T-helper 2 cell treated with Interferon-gamma antibody and Interleukin-4, amounts not matched to agents 5 μg/mL and 100 μg/mL, for 36 hours (primary cell): ENCODE results near the gene THSD7B.

Experiments used
- DNase-seq: peaks from one replicate; pipeline ENCODE4 v3.0.0; 2021; ENCODE audit warnings: low spot score
- H3K27ac Mint-ChIP-seq: one replicate; pipeline ENCODE4 v1.8.0; 2021; ENCODE audit warnings: mild to moderate bottlenecking, mixed read lengths
- H3K27me3 Mint-ChIP-seq: one replicate; pipeline ENCODE4 v1.8.0; 2021; ENCODE audit warnings: low read depth, mixed read lengths
- H3K36me3 Mint-ChIP-seq: one replicate; pipeline ENCODE4 v1.8.0; 2021; ENCODE audit warnings: low read depth, mixed read lengths
- H3K4me1 Mint-ChIP-seq: one replicate; pipeline ENCODE4 v1.8.0; 2021; ENCODE audit warnings: low read depth, mixed read lengths
- H3K4me3 Mint-ChIP-seq: one replicate; pipeline ENCODE4 v1.8.0; 2022; ENCODE audit warnings: mild to moderate bottlenecking, moderate library complexity, mixed read lengths
- H3K9me3 Mint-ChIP-seq: one replicate; pipeline ENCODE4 v1.8.0; 2021; ENCODE audit warnings: mixed read lengths

THSD7B gene

GRCh38 chr2:137387044-137387443 is 621.7 kb downstream of the THSD7B start:
- Mint-ChIP-seq H3K4me3 (no peak overlapping the region), H3K9me3 (peaks cover 18% of the 10 kb centered on the region), H3K4me1 (no peaks in the 10 kb centered on the region), H3K27ac (no peak overlapping the region), H3K27me3 (no peaks in the 10 kb centered on the region), H3K36me3 (no peaks in the 10 kb centered on the region)
- DNase-seq, result no peak

GRCh38 chr2:137405496-137405895 is 640.2 kb downstream of the THSD7B start:
- H3K4me1 Mint-ChIP-seq, result no peaks in the 10 kb centered on the region
- H3K9me3 Mint-ChIP-seq, result peaks cover 5% of the 10 kb centered on the region
- H3K4me3 Mint-ChIP-seq, result no peak overlapping the region
- no peak overlapping the region for H3K27ac Mint-ChIP-seq
- DNase-seq, result no peak
- no peaks in the 10 kb centered on the region for H3K27me3 Mint-ChIP-seq
- H3K36me3 Mint-ChIP-seq, result no peaks in the 10 kb centered on the region

GRCh38 chr2:137411585-137411984 is 646.2 kb downstream of the THSD7B start:
- no peak for DNase-seq
- no peaks in the 10 kb centered on the region for H3K4me1 Mint-ChIP-seq
- H3K27me3 Mint-ChIP-seq, result no peaks in the 10 kb centered on the region
- no peak overlapping the region for H3K27ac Mint-ChIP-seq
- H3K9me3 Mint-ChIP-seq, result peaks cover 8% of the 10 kb centered on the region
- H3K4me3 Mint-ChIP-seq, result no peak overlapping the region
- no peaks in the 10 kb centered on the region for H3K36me3 Mint-ChIP-seq

- Mint-ChIP-seq H3K4me1 (no peaks in the 10 kb centered on the region), H3K27me3 (no peaks in the 10 kb centered on the region)
Measured at GRCh38 chr2:137420744-137421143, 655.4 kb downstream of the THSD7B start.

GRCh38 chr2:137435162-137435561 is 669.8 kb downstream of the THSD7B start:
- Mint-ChIP-seq H3K36me3 (no peaks in the 10 kb centered on the region), H3K4me1 (no peaks in the 10 kb centered on the region), H3K4me3 (no peak overlapping the region), H3K27ac (no peak overlapping the region), H3K9me3 (no peaks in the 10 kb centered on the region), H3K27me3 (no peaks in the 10 kb centered on the region)
- DNase-seq, result no peak

More at GRCh38 chr2:137420744-137421143, 655.4 kb downstream of the THSD7B start:
- H3K27ac Mint-ChIP-seq, result no peak overlapping the region
- H3K9me3 Mint-ChIP-seq, result peaks cover 10% of the 10 kb centered on the region
- H3K36me3 Mint-ChIP-seq, result no peaks in the 10 kb centered on the region
- no peak overlapping the region for H3K4me3 Mint-ChIP-seq
- no peak for DNase-seq

- Mint-ChIP-seq H3K27ac (no peak overlapping the region), H3K36me3 (no peaks in the 10 kb centered on the region), H3K9me3 (no peaks in the 10 kb centered on the region), H3K4me1 (no peaks in the 10 kb centered on the region), H3K27me3 (no peaks in the 10 kb centered on the region), H3K4me3 (no peak overlapping the region)
- no peak for DNase-seq
Measured at GRCh38 chr2:137437386-137437785, 672.0 kb downstream of the THSD7B start.

GRCh38 chr2:137444970-137445369 is 679.6 kb downstream of the THSD7B start:
- no peak overlapping the region for H3K4me3 Mint-ChIP-seq
- no peaks in the 10 kb centered on the region for H3K36me3 Mint-ChIP-seq
- no peaks in the 10 kb centered on the region for H3K27me3 Mint-ChIP-seq
- DNase-seq, result no peak
- H3K4me1 Mint-ChIP-seq, result no peaks in the 10 kb centered on the region
- peaks cover 4% of the 10 kb centered on the region for H3K9me3 Mint-ChIP-seq
- H3K27ac Mint-ChIP-seq, result no peak overlapping the region

GRCh38 chr2:137449454-137449853 is 684.1 kb downstream of the THSD7B start:
- H3K27ac Mint-ChIP-seq, result no peak overlapping the region
- no peak for DNase-seq
- H3K9me3 Mint-ChIP-seq, result peaks cover 4% of the 10 kb centered on the region
- H3K27me3 Mint-ChIP-seq, result no peaks in the 10 kb centered on the region
- H3K4me1 Mint-ChIP-seq, result no peaks in the 10 kb centered on the region
- no peak overlapping the region for H3K4me3 Mint-ChIP-seq
- H3K36me3 Mint-ChIP-seq, result no peaks in the 10 kb centered on the region

- Mint-ChIP-seq H3K4me1 (no peaks in the 10 kb centered on the region), H3K27ac (no peak overlapping the region), H3K9me3 (no peaks in the 10 kb centered on the region), H3K27me3 (no peaks in the 10 kb centered on the region), H3K36me3 (no peaks in the 10 kb centered on the region), H3K4me3 (no peak overlapping the region)
- no peak for DNase-seq
Measured at GRCh38 chr2:137454886-137455285, 689.5 kb downstream of the THSD7B start.

- H3K4me1 Mint-ChIP-seq, result no peaks in the 10 kb centered on the region
- no peaks in the 10 kb centered on the region for H3K27me3 Mint-ChIP-seq
- H3K4me3 Mint-ChIP-seq, result no peak overlapping the region
- no peak overlapping the region for H3K27ac Mint-ChIP-seq
- no peaks in the 10 kb centered on the region for H3K36me3 Mint-ChIP-seq
- no peaks in the 10 kb centered on the region for H3K9me3 Mint-ChIP-seq
- DNase-seq, result no peak
Measured at GRCh38 chr2:137467246-137467862, 702.0 kb downstream of the THSD7B start.

GRCh38 chr2:137493261-137493660 is 727.9 kb downstream of the THSD7B start:
- H3K4me1 Mint-ChIP-seq, result no peaks in the 10 kb centered on the region
- no peak overlapping the region for H3K27ac Mint-ChIP-seq
- no peaks in the 10 kb centered on the region for H3K36me3 Mint-ChIP-seq
- no peaks in the 10 kb centered on the region for H3K27me3 Mint-ChIP-seq
- H3K9me3 Mint-ChIP-seq, result no peaks in the 10 kb centered on the region
- no peak overlapping the region for H3K4me3 Mint-ChIP-seq
- DNase-seq, result no peak

- no peak for DNase-seq
- H3K27me3 Mint-ChIP-seq, result no peaks in the 10 kb centered on the region
- H3K4me3 Mint-ChIP-seq, result no peak overlapping the region
- H3K36me3 Mint-ChIP-seq, result no peaks in the 10 kb centered on the region
- no peaks in the 10 kb centered on the region for H3K9me3 Mint-ChIP-seq
- no peak overlapping the region for H3K27ac Mint-ChIP-seq
- no peaks in the 10 kb centered on the region for H3K4me1 Mint-ChIP-seq
Measured at GRCh38 chr2:137500599-137500998, 735.3 kb downstream of the THSD7B start.

- H3K4me3 Mint-ChIP-seq, result no peak overlapping the region
- DNase-seq, result no peak
- H3K27me3 Mint-ChIP-seq, result no peaks in the 10 kb centered on the region
- H3K9me3 Mint-ChIP-seq, result no peaks in the 10 kb centered on the region
- no peaks in the 10 kb centered on the region for H3K4me1 Mint-ChIP-seq
- H3K36me3 Mint-ChIP-seq, result no peaks in the 10 kb centered on the region
- no peak overlapping the region for H3K27ac Mint-ChIP-seq
Measured at GRCh38 chr2:137507237-137507636, 741.9 kb downstream of the THSD7B start.

GRCh38 chr2:137508739-137509384 is 743.5 kb downstream of the THSD7B start:
- Mint-ChIP-seq H3K4me1 (no peaks in the 10 kb centered on the region), H3K27me3 (no peaks in the 10 kb centered on the region), H3K9me3 (no peaks in the 10 kb centered on the region), H3K27ac (no peak overlapping the region), H3K4me3 (no peak overlapping the region), H3K36me3 (no peaks in the 10 kb centered on the region)
- no peak for DNase-seq

- Mint-ChIP-seq H3K4me1 (no peaks in the 10 kb centered on the region), H3K27ac (no peak overlapping the region), H3K27me3 (no peaks in the 10 kb centered on the region), H3K9me3 (no peaks in the 10 kb centered on the region), H3K4me3 (no peak overlapping the region), H3K36me3 (no peaks in the 10 kb centered on the region)
- no peak for DNase-seq
Measured at GRCh38 chr2:137511526-137511925, 746.2 kb downstream of the THSD7B start.
